ENCODE data around the gene ARID5B.

Gene ARID5B

DNA sequence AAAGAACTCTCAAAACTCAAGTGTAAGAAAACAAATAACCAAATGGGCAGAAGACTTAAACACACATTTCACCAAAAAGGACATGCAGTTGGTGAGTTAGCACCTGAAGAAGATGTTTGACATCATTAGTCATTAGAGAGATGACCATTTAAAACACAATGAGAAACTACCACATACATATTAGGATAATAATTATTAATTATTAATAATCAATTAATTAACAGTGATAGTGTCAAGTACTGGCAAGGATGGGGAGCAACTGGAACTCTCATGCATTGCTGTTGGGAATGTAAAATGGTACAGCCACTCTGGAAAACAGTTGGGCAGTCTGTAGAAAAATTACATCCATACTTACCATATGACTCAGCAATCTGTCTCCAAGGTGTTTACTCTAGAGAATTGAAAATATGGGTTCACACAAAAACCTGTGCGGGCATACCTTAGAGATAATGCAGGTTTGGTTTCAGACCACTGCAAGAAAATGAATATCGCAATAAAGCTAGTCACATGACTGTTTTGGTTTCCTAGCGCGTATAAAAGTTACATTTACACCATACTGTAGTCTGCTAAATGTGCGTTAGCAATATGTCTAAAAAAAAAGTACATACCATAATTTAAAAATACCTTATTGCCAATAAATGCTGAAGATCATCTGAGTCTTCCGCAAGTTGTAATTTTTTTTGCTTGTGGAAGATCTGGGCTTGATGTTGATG lies 30.3 kb downstream of the ARID5B start:
- TF ChIP-seq, protein P1, sequence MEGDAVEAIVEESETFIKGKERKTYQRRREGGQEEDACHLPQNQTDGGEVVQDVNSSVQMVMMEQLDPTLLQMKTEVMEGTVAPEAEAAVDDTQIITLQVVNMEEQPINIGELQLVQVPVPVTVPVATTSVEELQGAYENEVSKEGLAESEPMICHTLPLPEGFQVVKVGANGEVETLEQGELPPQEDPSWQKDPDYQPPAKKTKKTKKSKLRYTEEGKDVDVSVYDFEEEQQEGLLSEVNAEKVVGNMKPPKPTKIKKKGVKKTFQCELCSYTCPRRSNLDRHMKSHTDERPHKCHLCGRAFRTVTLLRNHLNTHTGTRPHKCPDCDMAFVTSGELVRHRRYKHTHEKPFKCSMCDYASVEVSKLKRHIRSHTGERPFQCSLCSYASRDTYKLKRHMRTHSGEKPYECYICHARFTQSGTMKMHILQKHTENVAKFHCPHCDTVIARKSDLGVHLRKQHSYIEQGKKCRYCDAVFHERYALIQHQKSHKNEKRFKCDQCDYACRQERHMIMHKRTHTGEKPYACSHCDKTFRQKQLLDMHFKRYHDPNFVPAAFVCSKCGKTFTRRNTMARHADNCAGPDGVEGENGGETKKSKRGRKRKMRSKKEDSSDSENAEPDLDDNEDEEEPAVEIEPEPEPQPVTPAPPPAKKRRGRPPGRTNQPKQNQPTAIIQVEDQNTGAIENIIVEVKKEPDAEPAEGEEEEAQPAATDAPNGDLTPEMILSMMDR (IDR thresholded peaks at IDR 0.05; ENCODE audit: low read depth, low read length) = no peak
- TF ChIP-seq POLR2A (IDR thresholded peaks at IDR 0.05; ENCODE audit: extremely low read depth, insufficient read length) (no peak), MYC (IDR thresholded peaks at IDR 0.05; ENCODE audit: low read depth, low read length) (no peak)
- TF ChIP-seq, protein P2, sequence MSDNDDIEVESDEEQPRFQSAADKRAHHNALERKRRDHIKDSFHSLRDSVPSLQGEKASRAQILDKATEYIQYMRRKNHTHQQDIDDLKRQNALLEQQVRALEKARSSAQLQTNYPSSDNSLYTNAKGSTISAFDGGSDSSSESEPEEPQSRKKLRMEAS (IDR thresholded peaks at IDR 0.05; ENCODE audit: low read depth, low read length) = no peak
- no peak for DNase-seq (ENCODE audit: low read depth)
- H3K4me3 ChIP-seq (ENCODE audit: low read depth, low read length) = no peak overlapping the region

DNA sequence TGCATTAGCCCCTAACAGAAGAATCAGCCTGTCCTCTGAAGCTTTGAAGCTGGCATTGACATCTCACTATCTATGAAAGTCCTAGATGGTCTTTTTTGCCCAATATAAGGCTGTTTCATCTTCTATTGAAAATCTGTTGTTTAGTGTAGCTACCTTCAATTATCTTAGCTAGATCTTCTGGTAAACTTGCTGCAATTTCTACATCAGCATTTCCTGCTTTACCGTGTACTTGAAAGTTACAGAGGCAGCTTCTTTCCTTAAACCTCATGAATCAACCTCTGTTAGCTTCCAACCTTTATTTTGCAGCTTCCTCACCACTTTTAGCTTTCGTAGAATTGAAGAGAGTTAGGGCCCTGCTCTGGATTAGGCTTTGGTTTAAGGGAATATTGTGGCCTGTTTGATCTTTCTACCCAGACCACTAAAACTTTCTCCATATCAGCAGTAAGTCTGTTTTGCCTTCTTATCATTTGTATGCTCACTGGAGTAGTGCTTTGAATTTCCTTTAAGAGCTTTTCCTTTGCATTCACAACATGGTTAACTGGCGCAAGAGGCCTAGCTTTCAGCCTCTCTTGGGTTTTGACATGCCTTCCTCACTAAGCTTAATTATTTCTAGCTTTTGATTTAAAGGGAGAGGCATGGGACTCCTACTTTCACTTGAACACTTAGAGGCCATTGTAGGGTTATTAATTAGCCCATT lies 32.5 kb downstream of the ARID5B start:
- TF ChIP-seq POLR2A (IDR thresholded peaks at IDR 0.05; ENCODE audit: extremely low read depth, insufficient read length) = no peak
- TF ChIP-seq, protein P2 (IDR thresholded peaks at IDR 0.05; ENCODE audit: low read depth, low read length) = no peak
- TF ChIP-seq, protein P1 (IDR thresholded peaks at IDR 0.05; ENCODE audit: low read depth, low read length) = no peak
- no peak for TF ChIP-seq MYC (IDR thresholded peaks at IDR 0.05; ENCODE audit: low read depth, low read length)
- H3K4me3 ChIP-seq (ENCODE audit: low read depth, low read length) = no peak overlapping the region
- DNase-seq (ENCODE audit: low read depth) = no peak

DNA sequence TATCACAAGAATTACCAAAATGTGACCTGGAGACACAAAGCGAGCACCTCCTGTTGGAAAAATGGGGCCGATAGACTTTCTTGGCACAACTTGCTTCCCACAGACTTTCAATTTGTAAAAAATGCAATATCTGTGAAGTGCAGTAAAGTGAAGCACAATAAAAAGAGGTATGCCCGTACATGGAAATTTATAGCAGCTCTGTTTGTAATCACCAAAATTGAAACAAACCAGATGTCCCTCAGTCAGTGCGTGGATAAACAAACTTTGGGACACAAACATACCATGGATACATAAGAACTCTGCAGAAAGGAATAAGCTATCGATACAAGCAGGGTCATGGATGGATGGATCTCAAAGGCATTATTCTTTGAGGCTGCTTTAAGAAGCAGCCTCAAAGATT lies 33.6 kb downstream of the ARID5B start:
- no peak overlapping the region for H3K4me3 ChIP-seq (ENCODE audit: low read depth, low read length)
- no peak for DNase-seq (ENCODE audit: low read depth)
- TF ChIP-seq, protein P2 (IDR thresholded peaks at IDR 0.05; ENCODE audit: low read depth, low read length) = no peak
- TF ChIP-seq MYC (IDR thresholded peaks at IDR 0.05; ENCODE audit: low read depth, low read length) (no peak), POLR2A (IDR thresholded peaks at IDR 0.05; ENCODE audit: extremely low read depth, insufficient read length) (no peak)
- TF ChIP-seq, protein P1 (IDR thresholded peaks at IDR 0.05; ENCODE audit: low read depth, low read length) = no peak

DNA sequence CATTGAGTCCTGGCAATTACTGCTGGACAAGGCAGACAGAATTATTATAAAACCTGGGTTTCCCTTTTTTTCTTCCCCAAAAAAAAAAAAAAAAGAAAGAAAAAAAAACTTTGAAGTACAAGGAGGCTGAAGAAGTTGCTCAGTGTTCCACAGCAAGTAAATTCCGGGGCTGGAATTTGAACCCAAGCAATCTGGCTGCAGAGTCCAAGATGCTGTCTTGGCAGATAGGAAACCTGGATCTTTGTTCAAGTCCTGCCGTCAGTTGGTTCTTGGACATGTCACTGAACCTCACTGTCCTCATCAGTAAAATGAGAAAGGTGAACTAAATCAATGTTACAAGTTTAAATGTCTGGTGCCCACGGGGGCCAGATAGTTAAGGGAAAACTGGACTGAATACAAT lies 35.3 kb downstream of the ARID5B start:
- H3K4me3 ChIP-seq (ENCODE audit: low read depth, low read length) = no peak overlapping the region
- DNase-seq (ENCODE audit: low read depth) = no peak
- TF ChIP-seq, protein P1 (IDR thresholded peaks at IDR 0.05; ENCODE audit: low read depth, low read length) = no peak
- TF ChIP-seq MYC (IDR thresholded peaks at IDR 0.05; ENCODE audit: low read depth, low read length) (no peak), POLR2A (IDR thresholded peaks at IDR 0.05; ENCODE audit: extremely low read depth, insufficient read length) (no peak)
- TF ChIP-seq, protein P2 (IDR thresholded peaks at IDR 0.05; ENCODE audit: low read depth, low read length) = no peak

DNA sequence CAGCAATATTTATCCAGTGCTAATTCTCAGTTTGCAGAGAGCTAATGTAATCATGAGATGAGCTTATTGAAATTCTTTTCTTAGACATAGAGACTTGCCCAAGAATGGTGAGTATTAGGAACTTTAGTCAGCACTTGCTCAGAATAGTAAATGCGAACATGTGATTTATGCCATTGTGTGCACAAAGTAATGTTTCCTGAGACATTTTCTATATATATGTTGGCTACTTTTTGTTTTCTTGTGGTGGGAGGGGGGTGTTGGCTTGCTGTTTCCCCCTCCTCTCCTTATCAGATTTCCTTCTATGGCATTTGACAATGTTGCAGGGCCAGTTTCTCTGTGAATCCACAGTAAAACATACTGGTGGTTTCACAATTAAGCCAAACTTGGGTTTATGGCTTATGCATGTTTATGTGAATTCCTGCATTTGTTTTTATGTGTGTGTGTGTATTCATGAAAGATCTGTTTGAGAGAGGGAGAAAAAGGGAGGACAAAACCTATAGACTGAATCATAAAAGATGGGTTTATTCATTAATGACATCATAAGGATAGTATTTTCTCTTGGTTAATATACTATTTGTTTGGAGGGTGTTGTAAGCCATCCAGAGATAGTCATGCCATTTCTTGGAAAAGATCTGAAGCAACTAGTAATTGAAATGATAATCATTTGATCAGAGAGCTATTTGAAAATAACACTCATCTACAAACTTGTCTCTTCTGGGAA lies 36.3 kb downstream of the ARID5B start:
- H3K4me3 ChIP-seq (ENCODE audit: low read depth, low read length) = no peak overlapping the region
- TF ChIP-seq, protein P1 (IDR thresholded peaks at IDR 0.05; ENCODE audit: low read depth, low read length) = no peak
- TF ChIP-seq MYC (IDR thresholded peaks at IDR 0.05; ENCODE audit: low read depth, low read length) = no peak
- TF ChIP-seq POLR2A (IDR thresholded peaks at IDR 0.05; ENCODE audit: extremely low read depth, insufficient read length) = no peak
- TF ChIP-seq, protein P2 (IDR thresholded peaks at IDR 0.05; ENCODE audit: low read depth, low read length) = no peak
- no peak for DNase-seq (ENCODE audit: low read depth)
